ENCODE data around the gene ANKS4B.
"Not testable (repeated sequence)": the region's sequence is repeated elsewhere in the genome, so short reads cannot be mapped to it uniquely, and the experiment has no call there.

ANKS4B gene

DNA sequence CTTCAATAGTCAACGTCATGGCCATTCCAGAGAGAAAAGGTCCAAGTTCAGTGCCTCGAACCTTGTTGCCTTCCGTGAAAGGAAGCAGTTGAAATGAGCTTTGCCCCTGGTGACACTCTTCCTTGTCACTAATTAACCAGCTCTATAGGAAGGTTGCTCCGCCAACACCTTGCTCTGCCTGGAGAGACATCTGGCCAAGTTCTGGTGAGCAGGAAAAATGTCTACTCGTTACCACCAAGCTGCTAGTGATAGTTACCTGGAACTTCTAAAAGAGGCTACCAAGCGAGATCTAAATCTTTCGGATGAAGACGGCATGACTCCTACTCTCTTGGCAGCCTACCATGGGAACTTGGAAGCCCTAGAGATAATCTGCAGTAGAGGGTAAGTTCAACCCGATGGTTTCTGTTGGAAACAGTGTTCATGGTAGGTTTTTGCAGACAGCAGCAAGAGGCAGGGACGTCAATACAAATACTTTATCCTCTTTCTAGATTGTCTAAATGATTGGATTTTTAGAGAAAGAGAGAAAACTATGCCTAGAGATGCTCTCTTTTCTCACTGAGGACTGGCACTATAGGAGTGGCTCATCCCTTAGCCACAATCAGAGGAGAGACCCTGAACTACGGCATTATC lies at the start of gene ANKS4B:
Gene ANKS4B (plus strand): TSS at position 179 of the 630 bp plus-strand sequence. CDS start 39 bp downstream, at position 218.
- no peak for DNase-seq

- no peak for DNase-seq
These were observed 49.5 kb upstream of the ANKS4B start for GRCh38 chr16:21183995-21184394.

GRCh38 chr16:21184834-21185233 lies 48.7 kb upstream of the ANKS4B start:
- no peak for DNase-seq

GRCh38 chr16:21185659-21186325 lies 47.7 kb upstream of the ANKS4B start:
- DNase-seq, result no peak

GRCh38 chr16:21186326-21186691 lies 47.2 kb upstream of the ANKS4B start:
- DNase-seq, result no peak

GRCh38 chr16:21189311-21189710 lies 44.2 kb upstream of the ANKS4B start:
- DNase-seq, result no peak

DNA sequence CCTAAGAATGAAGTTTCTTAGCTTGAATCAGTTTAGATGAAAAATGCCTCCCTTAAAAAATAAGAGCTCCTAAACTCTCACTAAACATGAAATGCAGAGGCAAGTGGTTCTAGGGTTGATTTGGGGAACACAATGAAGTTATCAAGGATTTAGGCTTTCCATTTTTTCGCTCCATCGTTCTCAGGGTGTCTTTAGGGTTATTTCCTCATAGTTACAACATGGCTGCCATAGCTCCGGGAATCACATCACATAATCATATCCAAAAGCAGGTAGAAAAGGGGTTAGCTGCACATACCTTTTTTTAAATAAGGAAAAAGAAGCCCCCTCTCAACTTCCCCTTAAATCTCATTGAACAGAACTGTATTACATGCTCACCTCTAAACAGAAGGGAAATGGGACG lies 43.5 kb upstream of the ANKS4B start:
- no peak for DNase-seq

- DNase-seq, result no peak
These were observed 42.9 kb upstream of the ANKS4B start for GRCh38 chr16:21190599-21190998.

DNA sequence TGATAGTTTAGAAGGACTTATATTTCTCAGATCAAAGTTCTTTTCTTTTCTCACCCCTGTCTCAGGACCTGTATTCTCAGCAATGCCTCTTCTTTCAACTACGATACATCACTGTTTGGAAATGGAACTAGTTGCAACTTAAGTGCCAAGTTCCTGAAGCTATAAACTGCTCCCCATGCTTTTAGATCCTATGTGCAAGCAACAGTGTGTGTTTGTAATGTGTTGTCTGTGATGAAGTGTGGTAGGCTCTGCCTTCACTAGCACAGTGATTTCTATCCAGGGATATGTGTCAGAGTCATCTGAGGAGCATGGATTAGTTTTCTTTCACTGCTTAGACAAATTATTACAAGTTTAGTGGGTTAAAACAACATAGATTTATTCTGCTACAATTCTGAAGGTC lies 40.5 kb upstream of the ANKS4B start:
- no peak for DNase-seq

DNA sequence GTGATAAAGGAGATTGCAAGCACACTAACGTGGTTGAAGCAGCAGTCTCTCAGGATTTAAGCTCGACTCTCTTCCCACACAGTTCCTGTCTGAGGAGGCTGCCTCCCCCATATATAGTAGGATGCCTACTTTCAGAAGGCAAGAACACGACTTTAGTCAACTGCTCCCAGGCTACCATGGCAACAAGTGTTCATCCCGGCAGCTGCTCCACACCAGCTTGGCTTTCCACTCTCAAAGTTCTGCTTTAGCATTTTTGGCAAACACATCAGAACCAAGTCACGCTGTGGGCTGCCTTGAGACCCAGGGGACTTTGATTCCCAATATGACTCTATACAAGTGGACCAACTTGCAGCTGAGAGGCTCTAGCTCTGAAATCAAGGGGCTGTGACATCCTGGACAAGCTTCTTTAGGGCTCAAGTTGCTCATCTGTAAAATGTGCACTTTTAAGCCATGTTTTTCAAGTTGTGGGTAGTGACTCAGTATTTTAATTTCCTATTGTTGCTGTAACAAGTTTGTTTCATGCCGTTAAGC lies 38.7 kb upstream of the ANKS4B start:
- no peak for DNase-seq

DNA sequence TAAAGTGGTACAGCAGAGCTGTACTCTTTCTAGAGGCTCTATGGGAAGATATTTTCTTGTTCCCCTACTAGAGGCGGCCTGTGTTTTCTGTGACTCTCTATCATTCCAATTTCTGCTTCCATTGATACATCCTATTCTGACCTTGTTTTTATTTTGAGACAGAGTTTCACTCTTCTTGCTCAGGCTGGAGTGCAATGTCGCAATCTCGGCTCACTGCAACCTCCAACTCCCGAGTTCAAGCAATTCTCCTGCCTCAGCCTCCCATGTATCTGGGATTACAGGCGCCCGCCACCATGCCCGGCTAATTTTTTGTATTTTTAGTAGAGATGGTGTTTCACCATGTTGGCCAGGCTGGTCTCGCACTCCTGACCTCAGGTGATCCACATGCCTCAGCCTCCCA lies 38.2 kb upstream of the ANKS4B start:
- DNase-seq, result not testable (repeated sequence)

DNA sequence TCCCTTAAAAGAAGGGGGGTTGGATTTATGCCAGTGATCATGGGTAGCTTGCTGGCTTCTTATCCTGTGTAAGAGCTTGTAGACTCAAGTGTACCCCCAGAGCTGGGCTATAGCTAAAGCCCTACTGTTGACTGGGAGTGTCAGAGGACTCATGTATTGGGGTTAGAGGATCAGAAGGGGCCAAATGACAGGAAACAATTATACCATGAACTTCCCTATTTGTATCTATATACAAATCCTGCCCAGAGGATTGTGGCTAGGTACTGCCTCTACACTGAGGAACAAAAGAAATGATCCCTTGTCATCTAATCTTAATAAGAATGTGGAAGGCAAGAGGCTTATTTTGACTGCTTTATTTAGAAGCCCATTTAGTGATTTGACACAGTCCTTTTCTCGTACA lies 36.4 kb upstream of the ANKS4B start:
- no peak for DNase-seq

DNA sequence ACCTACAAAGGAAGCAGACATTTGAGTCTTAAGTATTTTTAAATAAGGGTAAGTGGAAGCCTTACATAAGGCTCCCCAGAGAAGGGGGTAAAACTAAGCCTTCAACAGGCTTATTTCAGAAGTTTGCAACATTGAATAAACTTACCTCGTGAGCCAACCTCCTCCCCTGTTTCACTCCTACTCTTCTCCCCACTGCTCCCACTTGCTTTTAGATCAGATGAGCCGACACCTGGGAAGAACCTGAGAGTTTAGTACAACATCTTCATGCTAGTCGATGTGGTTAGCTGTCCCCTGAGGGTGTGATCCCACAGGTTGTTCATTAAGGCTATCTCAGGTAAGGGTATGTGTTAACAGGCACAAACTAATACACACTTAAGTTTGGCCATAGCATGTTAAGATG lies 35.9 kb upstream of the ANKS4B start:
- no peak for DNase-seq

- no peak for DNase-seq
These were observed 33.8 kb upstream of the ANKS4B start for GRCh38 chr16:21199607-21200218.

GRCh38 chr16:21203155-21203797 lies 30.2 kb upstream of the ANKS4B start:
- DNase-seq, result no peak

DNA sequence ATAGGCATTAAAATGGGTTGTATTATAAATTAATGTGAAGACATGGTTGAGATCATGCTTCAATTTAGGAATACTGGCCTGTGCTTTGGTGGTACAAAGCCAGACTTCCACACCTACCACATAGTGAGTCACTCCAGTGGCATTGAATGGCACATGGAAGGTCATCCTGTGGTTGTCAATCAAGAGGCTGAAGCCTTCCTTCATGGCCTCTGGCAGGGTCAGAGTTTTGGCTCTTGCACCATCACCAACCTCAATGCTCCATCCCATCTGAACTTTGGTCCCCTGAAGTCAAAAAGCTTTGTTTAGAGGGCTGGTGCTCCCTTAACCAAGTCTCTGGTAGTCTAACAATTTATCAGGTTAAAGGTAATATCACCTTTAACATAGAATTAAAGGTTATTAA lies 28.2 kb upstream of the ANKS4B start:
- DNase-seq, result no peak

DNA sequence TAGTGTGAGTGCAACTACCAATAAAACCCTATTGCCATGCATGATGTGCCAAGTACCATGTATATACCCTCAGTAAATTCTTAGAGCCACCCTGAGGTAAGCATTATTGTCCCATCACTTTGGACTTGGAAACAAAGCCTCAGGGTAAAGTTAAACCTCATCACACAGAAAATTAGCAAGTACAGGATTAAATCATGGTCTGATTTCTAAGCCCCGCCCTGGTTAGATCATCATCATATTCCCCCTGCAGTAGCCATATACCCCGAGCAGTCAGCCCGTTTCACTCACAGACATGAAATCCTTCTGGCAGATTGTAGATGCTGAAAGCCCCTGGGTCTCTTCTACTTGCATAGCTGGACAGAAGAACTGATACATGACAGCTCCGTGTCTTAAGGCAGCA lies 26.9 kb upstream of the ANKS4B start:
- DNase-seq, result no peak

GRCh38 chr16:21208446-21209230 lies 24.9 kb upstream of the ANKS4B start:
- DNase-seq, result no peak

DNA sequence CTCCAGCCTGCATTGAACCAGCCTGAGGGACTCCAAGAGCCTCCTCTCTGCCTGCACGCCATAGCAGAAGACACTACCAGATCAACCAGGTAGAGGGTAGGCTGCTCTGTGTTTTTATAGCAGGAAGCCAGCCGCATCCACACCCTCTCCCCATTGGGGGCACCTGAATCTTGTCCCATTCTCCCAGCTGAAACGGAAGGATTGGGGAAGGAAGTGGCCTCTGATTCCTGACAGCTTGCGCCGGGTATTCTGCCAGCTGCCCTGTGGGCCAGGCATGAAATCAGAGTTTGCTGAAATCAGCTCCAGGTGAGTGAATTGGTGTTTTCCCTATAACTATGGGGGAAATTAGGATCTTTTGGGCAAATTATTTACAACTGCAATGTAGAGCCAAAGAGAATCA lies 22.0 kb upstream of the ANKS4B start, which contains the start of gene ZP2:
Gene ZP2 (minus strand): TSS at position 89 of the 400 bp plus-strand sequence. CDS start 27 bp downstream, at position 62.
- DNase-seq, result no peak

GRCh38 chr16:21214086-21214485 lies 19.4 kb upstream of the ANKS4B start:
- DNase-seq, result no peak

DNA sequence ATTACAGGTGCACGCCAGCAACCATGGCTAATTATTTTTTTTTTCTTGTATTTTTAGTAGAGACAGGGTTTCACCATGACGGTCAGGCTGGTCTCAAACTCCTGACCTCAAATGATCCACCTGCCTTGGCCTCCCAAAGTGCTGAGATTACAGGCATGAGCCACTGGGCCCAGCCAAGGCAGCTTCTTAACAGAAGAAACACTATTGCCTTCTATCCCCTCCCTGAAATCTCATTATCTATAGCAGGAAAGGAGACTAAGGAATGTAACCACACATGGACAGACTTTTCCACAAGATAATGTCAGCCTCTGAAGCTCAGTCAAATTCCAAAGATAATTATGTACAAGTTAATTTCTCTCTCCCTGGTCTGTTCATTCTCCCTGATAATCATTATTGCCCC lies 16.4 kb upstream of the ANKS4B start:
- DNase-seq, result no peak

- DNase-seq, result no peak
These were observed 15.3 kb upstream of the ANKS4B start for GRCh38 chr16:21218153-21218552.

DNA sequence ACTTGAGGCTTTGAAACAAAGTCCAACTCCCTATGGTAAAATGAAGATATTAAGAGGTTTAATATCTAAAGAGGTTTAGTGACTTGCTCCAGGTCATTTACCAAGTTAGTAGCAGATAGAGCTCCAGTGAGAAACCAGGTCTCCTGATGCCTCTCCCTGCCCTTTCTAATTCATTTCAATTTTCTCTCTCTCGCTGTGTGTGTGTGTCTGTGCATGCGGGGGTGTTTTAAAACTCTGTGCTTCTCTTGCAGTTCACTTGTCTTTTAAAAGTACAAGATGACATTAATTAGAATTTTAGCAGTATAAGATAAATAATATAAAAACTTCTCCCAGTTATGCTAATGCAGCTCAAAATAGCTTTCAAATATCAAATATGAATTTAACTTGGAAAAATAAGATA lies 13.9 kb upstream of the ANKS4B start:
- no peak for DNase-seq

Data from NCI-H446 treated with DMSO at 0.1 percent for 48 hours (cell line).